Gastrocnemius medialis (tissue), 4 donors: ENCODE results near the gene FNDC3B.

ENCODE experiments used
- POLR2A ChIP-seq, 2 donors: fragments of 450-650 bp; IDR thresholded peaks; one replicate each; pipeline ENCODE4 v1.6.1; 2017; ENCODE audit warnings: antibody characterized with exemption in 2 of 2, mild to moderate bottlenecking in 2 of 2, moderate library complexity in 2 of 2
- TF ChIP-seq, protein P1 (sequence below), 5 experiments: fragments of 450-650 bp in 3 of 5; fragments of 200-600 bp in 2 of 5; sonication (generic) in 2 of 5; IDR thresholded peaks in 4 of 5; conservative IDR thresholded peaks in 1 of 5; 1 replicate in 4 of 5; 2 replicates in 1 of 5; pipeline ENCODE4 v1.5.1; 2016 to 2019; ENCODE audit warnings: antibody characterized with exemption in 5 of 5, mild to moderate bottlenecking in 3 of 5, moderate library complexity in 3 of 5

DNA sequence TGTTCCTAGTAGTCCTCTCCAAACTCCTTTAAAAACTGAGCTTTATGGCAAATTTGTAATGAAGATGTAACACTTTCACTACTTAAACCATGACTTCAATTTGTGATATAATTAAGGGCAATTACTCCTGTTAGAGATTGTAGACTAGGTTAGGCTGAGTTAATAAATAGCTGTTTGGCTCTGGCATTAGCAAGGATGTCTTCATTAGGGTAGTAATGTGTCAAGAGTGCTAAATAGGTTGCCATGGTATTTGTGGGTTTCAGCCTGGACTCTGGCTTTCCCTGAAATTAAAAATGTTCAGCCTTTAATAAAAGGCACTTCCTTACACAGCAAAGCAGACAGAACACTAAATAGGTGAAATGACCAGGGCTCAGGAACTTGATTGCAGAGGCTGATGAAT is 337.0 kb downstream of the FNDC3B start:
- TF ChIP-seq, protein P1, sequence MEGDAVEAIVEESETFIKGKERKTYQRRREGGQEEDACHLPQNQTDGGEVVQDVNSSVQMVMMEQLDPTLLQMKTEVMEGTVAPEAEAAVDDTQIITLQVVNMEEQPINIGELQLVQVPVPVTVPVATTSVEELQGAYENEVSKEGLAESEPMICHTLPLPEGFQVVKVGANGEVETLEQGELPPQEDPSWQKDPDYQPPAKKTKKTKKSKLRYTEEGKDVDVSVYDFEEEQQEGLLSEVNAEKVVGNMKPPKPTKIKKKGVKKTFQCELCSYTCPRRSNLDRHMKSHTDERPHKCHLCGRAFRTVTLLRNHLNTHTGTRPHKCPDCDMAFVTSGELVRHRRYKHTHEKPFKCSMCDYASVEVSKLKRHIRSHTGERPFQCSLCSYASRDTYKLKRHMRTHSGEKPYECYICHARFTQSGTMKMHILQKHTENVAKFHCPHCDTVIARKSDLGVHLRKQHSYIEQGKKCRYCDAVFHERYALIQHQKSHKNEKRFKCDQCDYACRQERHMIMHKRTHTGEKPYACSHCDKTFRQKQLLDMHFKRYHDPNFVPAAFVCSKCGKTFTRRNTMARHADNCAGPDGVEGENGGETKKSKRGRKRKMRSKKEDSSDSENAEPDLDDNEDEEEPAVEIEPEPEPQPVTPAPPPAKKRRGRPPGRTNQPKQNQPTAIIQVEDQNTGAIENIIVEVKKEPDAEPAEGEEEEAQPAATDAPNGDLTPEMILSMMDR (IDR thresholded peaks at IDR 0.05 in 4 of 5, conservative IDR thresholded peaks at IDR 0.05 in 1 of 5), result no peak
- TF ChIP-seq POLR2A (IDR thresholded peaks at IDR 0.05), result no peak
